ENCODE measurements around the gene LRSAM1.

Gene LRSAM1

DNA sequence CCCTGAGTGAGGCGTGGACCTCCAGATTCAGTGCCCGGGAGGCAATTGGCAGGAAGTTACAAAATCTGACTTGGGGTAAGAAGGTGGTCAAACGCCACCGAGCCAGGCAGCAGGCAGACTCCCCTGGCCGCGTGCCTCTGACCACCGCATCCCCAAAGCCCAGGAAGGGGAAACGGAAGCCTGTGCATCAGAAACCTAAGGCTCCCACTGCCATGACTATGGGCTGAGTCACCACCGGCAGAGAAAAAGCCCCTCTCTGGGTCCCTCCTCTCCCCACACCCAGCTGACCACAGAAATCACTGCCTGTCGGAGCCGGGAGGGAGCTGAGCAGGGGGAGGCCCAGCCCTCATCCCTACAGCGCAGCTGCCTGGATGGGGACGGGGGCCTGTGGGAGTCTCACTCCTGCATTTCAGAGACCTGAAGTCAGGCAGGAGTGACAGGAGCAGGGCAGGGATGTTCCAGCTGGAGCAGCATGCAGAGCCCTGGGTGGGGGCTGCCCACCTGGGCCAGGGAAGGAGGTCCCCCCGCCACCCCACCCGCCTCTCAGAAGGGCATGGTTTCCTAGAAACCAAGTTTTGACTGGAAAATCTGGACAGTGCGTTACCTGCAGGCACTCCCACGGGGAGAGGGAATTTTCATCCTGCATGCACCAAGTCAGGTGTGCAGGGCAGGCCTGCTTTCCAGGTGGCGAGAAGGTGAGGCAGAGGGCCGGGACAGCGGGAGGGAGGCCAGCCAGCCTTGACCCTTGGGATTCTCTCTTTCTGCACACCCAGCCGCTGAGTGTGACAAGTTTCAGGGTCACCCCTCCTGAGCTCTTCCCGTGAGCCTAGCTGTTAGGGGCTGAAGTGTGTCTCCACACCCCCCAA lies 68.2 kb downstream of the LRSAM1 start:
- no peak for DNase-seq

DNA sequence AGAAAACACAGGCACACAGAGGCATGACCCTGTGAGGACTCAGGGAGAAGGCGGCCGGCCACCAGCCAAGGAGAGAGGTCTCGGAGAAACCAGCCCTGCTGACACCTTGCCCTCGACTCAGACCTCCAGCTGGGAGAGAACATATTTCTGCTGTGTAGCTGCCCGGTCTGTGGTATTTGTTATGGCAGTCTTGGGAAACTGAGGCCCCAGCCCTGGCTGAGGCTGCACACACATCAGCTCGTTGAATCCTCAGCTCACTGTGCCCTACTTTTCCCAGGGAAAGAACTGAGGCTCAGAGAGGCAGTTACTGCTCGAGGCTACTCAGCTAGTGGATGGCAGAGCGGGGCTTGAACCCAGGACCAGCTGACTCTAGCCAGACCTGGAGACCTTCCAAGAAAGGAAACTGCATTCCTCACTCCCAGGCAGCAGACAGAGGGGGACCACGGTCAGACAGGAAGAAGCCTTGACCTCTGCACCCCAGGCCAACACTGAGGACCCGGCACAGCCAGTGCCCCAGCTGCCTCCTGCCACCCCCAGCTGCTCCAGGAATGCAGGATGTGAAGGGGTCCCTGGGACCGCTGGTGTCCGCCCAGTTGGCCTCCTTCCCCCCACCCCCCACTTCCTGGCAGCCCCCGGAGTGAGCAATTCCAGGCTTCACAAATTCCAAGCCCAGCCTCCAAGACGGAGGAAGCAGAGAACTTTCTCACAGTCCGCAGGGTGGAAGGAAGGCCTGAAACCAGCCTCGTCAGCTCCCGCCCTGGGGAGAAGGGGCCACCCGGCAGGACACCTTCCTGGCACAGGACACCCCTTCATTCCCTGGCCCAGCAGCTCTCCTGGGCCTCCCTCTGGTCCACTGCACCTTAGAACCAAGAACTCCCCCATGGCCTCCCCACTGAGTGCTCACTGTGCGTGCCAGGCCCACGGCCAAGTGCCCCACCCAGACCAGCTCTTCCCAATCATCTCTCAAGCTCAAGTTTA lies 69.9 kb downstream of the LRSAM1 start:
- DNase-seq = no peak

DNA sequence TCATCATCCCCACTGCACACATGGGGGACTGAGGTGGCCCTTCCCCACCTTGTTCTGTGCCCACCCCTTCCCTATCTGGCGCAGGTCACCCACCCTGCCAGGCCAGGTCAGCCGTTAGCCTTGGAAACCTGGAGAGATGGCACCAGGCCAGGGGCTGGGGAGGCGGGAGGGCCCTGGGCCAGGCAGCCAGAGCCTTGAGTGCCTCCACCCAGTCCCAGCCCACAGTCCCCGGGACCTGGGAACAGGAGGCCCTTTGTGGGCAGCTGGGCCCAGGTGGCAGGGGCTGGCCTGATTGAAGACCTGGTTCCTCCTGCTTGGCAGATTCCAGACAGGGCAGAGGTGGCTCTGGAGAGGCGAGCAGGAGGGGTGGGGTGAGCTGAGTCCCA lies 70.6 kb downstream of the LRSAM1 start:
- no peak for DNase-seq

DNA sequence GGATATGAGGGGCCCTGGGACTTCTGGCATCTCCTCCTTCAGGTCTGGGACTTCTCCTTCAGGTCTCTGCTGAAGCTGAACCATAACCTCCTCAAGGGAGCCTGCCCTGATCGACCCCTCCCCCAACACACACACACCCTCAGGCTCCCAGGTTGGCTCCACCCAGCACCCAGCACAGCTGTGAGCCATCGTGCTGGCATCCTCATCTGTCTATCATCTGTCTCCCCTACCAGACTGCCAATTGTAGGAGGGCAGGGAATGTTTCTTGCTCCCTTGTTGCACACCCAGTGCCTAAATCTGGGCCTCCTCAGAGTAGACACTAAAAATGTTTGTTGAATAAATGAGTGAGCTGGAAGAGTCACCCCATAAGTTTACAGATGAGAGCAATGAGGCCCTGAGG lies 71.4 kb downstream of the LRSAM1 start:
- DNase-seq = no peak

DNA sequence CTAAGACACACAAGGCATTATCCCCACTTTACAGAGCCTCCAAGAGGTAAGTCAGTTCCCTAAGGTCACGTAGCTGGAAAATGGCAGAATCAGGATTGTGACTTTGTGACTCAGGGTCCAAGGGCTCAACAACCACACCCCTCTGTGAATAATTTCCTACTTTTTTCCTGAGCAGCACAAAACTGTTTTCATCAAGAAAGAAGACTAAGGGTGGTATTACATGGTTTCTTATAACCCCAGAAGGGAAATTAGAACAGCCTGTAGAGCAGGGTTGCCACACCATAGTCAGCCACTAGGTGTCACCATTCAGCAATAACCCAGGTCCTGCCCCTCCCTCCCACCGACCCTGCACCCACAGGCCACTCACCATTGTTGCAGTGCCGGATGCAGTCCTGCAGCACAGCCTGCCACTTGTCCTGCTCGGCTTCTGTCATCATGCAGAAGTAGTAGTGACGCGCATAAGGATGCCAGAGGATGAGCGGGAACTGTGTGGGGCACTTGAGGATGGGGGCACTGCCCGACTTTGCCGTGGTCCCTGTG lies 72.1 kb downstream of the LRSAM1 start:
- DNase-seq = peak; percentile 70

DNA sequence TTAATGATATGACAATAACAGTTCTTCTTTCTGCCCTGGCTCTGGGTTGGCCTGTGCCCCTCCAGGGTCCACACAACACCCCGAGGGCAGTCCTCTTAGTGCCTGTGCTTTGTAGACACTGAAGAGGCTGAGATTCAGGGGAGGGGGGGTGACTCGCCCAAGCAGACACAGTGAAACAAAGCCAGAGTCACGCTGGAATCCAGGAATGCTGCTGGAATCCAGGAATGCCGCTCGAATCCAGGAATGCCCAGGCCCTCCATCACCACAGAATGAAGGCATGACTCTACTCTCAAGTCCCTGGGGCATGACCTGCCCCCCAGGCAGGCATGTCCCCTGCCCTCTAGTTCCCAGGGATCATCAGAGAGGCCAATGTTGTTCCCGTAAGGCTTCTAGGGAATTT lies 73.1 kb downstream of the LRSAM1 start:
- DNase-seq = no peak

DNA sequence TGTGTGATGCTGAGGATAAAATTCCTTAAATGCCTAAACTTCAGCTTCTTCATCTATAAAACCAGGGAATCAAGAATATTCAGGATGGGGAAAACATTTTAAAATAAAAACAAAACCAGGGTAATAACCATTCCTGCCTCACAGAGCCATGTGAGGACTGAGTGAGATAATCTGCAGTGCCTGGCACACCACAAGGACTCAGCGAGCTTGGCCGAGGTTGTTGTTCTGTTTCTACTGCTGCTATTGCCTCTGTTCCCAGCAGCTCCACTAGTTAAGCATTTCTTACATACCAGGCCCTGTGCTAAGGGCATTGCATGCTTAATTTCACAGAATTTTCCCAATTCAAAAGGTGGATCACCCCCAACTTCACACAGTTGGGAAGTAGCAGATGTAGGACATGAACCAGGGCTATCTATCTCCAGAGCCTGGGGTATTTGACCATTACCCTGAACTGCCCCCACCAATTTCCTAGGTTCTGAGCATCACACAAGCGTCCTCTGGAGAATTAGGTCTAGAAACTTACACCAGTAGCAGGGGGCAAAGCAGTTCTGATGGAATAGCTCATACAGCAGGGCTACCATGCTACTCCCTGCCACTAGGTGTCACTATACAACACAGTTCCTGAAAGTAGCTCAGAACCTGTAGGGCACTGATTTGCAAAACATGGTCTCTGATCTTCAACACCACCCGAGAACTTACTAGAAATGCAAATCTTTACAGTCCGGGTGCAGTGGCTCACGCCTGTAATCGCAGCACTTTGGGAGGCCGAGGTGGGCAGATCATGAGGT lies 74.3 kb downstream of the LRSAM1 start:
- peak; percentile 73 for DNase-seq

DNA sequence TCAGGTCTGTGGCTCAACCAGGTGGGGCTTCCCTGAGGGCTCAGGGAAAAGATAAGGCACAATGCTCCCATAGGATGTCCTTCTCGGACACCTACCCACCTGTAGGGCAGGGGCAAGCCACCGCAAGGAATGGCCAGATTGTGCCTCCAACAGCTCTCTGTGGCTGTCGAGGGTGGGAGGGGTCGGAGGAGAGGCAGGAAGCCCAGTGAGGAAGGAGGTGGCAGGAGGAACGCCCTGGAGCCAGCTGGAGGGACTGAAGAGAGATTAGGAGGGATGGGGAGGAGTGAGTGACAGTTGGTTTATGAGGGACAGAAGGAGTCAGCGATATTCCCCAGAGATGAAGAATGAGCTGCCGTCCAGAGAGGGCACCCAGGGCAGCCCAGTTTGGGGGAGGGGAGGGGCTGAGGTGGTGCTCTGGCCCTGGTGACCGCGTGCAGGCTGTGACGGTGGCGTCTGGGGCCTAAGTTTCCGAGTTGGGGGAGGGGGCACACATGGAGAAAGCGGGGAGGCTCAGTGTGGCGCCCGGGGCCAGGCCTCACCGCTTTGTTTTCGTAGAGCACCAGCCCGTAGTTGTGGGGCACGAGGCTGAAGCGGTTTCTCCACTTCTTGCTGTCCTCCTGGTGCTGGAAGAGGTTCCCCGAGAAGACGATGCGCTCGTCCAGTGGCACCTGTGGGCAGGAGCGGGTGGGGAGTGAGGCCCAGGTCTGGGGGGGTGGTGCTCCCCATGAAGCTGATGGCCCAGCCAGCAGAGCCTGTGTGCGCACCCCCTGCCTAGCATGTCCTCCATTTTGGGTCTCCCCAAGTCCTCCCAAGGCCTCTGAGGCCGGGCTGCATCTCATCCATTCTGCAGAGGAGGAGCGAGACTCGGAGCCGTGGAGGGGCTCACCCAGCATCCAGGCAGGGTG lies 75.6 kb downstream of the LRSAM1 start:
- DNase-seq = no peak

DNA sequence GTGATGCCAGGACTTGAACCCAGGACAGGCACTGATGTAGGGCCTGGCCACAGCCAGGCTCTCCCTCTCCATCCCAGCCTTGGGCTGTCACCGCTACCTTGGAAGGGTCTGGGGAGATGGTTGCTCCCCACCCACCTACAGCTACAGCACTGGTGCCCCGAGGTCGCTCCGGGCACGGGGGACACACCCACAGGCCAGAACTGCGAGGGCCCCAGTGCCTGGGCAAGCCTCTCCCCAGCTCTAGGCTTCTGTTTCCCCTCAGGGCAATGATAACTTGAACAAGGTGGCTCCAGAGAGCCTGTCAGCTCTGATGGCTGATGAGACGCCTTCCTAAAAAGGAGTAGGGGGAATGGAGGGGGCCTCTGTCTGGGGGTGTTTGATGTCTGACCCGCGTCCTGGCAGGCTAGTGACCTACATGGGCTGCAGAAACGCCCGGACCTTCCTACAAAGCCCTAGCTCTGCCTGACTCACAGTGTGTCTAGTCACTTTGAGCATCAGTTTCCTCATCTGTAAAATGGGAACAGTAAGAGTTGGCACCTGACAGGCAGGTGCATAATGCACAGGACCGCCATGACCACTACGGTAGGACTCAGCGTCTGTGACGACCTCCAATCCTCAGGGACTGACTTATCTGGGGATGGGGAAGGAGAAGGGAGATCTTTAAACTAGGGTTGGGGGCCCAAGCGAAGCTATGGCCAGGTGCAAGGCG lies 76.4 kb downstream of the LRSAM1 start:
- no peak for DNase-seq

DNA sequence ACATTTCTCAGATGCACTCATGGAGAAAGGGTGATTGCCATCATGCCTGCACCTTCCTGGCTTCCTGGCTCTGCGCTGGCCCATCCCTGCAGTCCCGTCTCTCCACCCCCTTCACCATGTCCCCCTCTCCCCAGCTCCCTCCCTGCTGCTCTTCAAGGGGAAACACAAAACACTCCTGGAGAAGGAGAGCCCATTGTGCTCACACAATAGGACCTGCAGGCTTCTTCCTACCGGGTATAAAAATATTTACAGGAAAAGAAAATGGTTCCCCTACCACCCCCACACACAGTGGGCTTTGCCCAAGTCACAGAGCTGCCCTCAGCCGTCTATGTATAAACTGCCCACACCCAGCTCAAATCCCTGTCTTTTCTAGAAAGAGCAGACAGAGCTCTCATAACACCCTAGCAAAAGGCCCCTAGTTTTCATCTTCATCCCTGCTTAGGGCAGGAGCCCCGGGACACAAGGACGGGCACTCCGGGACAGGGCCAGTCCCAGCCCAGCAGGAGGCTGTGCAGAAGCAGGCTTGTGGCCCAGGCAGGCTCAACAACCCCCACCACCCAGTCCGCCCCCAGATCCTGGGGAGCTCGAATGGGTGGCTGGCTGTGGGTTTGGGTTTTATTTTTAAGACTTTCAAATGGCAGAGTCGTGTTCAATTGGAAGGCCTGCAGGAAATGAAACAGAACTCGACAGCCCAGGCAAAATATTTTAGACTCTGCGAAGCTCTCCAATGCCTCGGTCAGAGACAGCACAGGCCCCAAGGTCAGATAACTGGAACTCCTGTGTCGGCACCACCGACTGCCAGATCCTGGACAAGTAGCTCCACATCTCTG lies 77.3 kb downstream of the LRSAM1 start:
- DNase-seq = no peak

DNA sequence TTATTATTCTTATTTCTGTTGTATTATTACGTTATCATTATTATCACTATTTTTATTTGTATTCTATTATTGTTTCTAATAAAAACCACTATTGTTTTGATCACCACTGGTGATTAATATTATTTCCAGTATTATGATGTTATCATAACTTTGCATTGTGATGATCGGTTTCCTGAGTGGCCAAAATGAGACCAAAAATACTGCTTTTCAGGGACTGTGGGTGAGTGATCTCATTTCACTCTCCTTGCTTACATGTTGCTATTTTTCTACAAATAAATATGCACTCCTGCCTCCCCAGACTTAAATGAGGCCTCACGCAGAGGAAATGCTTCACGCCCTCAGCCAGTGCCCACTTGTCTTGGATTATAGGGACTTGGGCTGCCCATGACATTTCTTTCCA lies 78.4 kb downstream of the LRSAM1 start:
- no peak for DNase-seq

DNA sequence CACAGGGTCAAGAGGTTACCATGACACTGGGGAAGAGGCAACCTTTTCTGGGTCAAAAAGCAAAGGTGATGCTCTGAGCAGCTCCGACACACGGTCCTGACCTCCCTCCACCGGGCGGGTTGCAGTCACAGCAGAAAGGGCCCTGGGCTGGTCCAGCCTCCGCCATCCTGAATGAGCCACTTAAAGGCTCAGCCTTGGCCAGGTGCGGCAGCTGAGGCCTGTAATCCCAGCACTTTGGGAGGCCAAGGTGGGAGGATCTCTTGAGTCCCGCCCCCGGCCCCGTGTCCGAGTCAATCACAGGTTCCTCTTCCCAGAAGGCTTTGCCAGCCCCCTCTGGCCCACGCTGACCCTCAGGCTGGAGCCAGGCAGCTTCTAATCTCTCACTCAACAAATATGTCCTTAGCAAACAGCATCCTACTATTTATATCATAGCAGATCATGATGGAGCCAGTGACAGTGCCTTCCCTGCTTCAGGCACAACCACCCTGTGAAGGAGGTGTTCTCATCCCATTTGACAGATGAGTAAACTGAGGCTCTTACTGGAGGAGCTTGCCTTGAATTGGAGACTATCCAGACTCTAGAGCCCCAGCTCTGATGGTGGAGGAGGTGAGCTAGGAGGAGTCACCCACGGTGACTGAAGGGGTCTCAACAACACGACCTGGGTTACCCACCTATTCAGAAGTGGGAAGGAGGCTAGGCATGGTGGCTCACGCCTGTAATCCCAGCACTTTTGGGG lies 79.1 kb downstream of the LRSAM1 start:
- no peak for DNase-seq

DNA sequence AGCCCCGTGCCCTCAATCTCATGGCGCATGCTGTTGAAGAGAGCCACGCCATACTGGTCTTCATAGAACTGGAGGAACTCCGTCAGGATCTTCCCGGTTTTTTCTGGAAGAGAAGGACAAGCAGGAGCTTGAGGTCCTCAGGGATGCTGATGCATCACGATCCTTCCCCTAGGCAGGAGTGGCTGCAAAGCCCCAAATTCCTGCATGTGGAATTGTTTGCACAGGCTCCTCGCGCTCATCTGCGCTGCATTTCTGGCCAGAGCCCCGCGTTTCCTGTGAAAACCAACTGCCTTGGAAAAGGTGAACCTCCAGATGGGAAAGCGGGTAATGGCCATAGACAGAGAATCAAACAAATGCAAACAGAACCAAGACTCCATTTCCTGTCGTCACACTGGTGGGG lies 80.4 kb downstream of the LRSAM1 start:
- no peak for DNase-seq

DNA sequence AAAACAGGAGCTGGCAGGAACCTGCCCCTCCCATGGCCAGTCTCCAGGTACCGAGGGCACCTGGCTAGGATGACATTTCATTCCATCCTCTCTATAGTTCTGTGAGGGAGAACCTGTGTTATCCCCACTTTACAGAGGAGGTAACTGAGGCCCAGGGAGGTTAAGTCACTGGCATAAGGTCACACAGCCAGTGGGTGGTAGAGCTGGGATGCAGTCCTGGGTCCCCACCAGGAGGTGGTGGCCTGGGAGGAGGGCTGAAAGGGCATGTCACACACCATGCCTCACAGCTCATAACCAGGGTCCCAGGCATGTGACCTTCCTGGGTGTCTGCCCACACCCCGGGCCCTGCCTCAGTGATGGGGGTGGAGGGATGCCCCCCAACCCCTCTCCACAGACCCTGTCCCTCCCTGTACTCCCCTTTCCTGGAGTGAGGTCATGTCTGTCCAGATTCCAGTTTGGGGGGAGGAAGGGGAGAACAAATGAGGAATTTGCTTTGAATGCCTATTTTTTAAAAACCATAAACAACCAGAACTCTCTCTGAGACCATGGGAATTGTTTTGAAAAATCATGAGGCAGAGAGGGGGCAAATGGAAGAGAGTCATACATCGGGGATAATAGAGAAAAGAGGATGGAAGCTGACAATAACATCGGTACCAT lies 83.1 kb downstream of the LRSAM1 start:
- no peak for DNase-seq

DNA sequence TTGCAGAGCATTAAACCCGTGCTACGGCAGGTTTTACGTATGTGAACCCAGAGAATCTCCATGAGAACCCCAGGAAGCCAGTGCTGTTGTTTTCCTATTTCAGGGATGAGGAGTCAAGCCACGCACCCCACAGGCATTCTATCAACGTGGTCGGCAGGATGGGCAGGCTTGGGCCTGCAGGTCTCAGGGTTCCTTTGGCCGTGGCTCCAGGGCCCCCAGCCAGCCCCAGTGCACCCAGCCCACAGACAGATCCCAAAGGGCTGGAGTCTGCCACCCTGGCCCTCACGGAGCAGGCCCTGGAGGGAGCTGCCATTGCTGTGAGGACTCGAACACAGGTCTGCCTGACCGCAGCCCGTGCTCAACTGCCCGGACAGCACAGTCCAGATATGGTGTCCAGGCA lies 83.6 kb downstream of the LRSAM1 start:
- no peak for DNase-seq

DNA sequence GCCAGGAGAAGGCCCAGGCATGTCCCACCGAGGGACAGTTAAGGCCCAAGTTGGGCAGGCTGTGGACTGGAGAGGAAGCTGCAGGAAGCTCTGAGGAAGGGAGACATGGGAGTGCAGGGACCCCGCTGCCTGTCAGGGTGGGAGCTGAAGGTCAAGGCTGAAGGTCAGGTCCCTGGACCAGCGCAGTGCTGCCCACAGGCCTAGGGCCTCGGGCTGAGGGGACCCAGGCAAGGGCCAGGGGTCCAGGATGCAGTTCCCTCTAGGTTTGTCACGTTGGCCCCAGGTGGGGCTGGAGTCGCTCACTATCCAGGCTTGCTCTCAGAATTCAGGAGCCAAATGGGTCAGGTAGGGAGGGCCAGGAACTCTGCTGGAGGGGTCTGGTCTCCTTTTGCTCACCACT lies 84.1 kb downstream of the LRSAM1 start:
- DNase-seq = no peak

DNA sequence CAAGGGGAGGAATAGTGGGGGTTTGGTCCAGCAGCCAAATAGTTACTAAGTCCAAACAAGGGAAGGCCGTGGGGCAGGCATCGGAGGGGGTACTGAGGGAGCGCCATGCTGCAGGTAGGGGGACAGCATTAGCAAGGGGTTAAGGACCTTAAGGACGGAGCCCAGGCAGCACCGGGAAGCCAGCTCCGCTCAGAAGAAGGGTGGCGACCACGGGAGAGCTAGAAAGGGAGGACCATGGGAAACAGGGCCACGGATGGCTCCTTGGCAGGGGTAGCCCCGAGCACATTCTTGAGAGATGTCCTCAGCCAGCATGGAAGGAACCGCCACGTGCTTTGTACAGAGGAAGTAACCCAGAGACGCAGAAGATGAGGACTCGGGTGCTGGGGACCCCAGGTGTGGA lies 84.5 kb downstream of the LRSAM1 start:
- DNase-seq = no peak

DNA sequence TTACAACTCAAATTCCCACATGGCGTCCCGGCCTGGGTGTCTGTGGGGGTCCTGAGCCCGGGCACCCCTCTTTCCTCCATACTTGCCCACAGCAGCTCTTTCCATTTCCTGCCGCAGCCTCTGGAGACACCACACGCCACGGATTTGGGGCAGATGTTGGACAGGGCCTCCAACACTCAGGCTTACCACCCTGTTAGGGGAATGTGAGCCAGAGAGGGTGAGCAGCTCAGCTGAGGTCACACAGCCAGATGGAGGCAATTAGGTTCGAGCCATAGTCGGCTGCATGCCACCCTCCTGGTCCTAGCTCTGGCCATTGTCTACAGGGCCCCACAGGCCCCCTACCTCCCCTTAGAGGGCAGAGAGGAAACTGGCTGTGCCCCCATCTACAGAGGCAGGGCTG lies 85.2 kb downstream of the LRSAM1 start:
- no peak for DNase-seq

DNA sequence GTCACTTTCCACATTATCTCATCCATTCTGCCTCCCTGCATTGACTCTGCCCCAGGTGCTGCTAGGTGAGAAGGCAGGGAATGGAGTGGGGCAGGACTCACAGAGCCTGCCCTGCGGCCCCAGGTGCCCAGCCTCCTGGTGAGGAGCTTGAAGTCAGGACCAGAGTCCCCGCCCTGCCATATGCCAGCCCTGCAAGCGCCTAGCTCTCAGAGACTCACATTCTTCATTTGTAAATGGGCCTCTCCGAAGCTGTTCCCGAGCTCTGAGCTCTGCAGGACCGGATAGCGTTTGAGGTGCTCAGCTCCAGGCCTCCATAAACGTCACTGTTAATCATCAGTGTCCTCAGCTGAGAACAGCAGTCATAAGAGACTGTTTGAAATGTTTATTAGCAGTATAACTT lies 85.7 kb downstream of the LRSAM1 start:
- no peak for DNase-seq
